Left ventricle myocardium inferior (tissue), 1 donor: Measurements from ENCODE around the gene PSD. TPM values are rescaled to one million over a fixed set of nuclear protein-coding genes. Genes with fewer than 3 reads are reported as not detected.

ENCODE experiments used
- DNase-seq: peaks from one replicate; pipeline ENCODE4 v3.0.0-alpha.2; 2020
- H3K27ac ChIP-seq: fragments of 200-600 bp; replicated peaks from 2 replicates; pipeline ENCODE4 v1.8.0; 2021
- H3K27me3 ChIP-seq: fragments of 200-600 bp; 2 replicates; pipeline ENCODE4 v1.8.0; 2021; ENCODE audit warnings: low read depth
- H3K36me3 ChIP-seq: fragments of 200-600 bp; 2 replicates; pipeline ENCODE4 v1.8.0; 2021
- H3K4me1 ChIP-seq: fragments of 200-600 bp; 2 replicates; pipeline ENCODE4 v1.8.0; 2021
- H3K4me3 ChIP-seq: fragments of 200-600 bp; 2 replicates; pipeline ENCODE4 v1.8.0; 2021; ENCODE audit warnings: mild to moderate bottlenecking, moderate library complexity
- H3K9me3 ChIP-seq: fragments of 200-600 bp; replicated peaks from 2 replicates; pipeline ENCODE4 v1.8.0; 2021
- intact Hi-C: fragments of 100-400 bp; cut with micrococcal nuclease; formaldehyde crosslinking; loops from one replicate; pipeline ENCODE4 v1.11.0; 2022
- total RNA-seq: library from RNA; stranded (reverse); fragmentation: NEBNext Ultra II Directional; extraction: Animal tissue kit (Norgen Biotek cat#: 25700); gene quantifications from one replicate; pipeline ENCODE4 v1.2.1, GENCODE V29; 2021
- TF ChIP-seq, protein P1 (sequence below): fragments of 200-600 bp; IDR thresholded peaks from 2 replicates; pipeline ENCODE4 v1.8.0; 2021; ENCODE audit warnings: antibody characterized with exemption, mild to moderate bottlenecking, borderline replicate concordance
- donor health status: DM: no; HTN: yes; CAD: no; lungs with severe emphysema.

Gene PSD
- total RNA-seq, 1 donor from 2014 or later: 0.93 TPM

DNA sequence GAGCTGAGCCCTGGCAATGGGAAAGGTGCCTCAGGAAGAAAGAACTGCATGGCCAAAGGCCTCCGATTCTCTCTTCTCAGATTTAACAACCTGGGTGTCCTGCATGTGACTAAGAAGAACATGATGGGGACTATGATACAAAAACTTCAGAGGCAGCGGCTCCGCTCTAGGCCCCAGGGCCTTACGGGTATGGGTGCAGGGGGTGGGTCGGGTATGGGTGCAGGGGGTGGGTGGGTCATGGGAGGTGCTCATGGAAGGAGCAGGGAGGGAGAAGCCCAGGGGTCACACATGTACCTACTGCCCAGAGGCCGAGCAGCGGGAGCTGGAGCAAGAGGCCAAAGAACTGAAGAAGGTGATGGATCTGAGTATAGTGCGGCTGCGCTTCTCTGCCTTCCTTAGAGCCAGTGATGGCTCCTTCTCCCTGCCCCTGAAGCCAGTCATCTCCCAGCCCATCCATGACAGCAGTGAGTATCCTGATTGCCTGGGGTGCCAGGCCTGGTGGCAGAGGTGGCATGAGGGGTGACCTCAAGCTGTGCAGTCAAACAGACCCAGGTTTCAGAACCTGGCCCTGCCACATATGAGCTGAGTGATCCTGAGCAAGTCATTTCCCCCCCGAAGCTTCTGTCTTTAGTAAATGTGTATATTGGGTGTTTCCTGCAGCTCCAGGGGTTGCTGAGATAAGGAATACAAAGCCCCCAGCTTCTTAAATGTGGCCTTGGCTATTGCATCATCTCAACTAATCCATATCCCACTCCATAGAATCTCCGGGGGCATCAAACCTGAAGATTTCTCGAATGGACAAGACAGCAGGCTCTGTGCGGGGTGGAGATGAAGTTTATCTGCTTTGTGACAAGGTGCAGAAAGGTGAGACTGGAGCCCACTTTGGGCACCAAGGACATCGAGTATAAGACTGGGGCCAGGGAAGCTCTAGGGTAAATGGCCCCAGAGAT, 21.1 kb downstream of the PSD start:
- intact Hi-C loops: loop anchor here (10.0 kb wide), 2 partner anchors 77 to 187 kb away; no protein-coding TSS in a partner anchor

DNA sequence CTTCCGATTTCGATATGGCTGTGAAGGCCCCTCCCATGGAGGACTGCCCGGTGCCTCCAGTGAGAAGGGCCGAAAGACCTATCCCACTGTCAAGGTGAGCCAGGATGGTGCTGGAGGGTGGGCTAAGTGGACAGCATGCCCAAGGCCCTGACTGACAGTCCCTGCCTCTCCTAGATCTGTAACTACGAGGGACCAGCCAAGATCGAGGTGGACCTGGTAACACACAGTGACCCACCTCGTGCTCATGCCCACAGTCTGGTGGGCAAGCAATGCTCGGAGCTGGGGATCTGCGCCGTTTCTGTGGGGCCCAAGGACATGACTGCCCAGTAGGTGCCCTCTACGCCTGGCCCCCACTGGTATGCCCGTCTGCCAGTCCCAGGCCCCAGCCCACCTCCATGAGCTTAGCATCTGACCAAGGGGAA, 21.8 kb downstream of the PSD start:
- Histone ChIP-seq H3K9me3 (no peaks in the 10 kb centered on the region), H3K4me3 (peak overlapping the region; percentile 72), H3K27me3 (no peaks in the 10 kb centered on the region), H3K4me1 (peaks cover 54% of the 10 kb centered on the region), H3K27ac (no peak overlapping the region), H3K36me3 (peaks cover 23% of the 10 kb centered on the region)
- intact Hi-C loops: loop anchor here (10.0 kb wide), 2 partner anchors 78 to 188 kb away; no protein-coding TSS in a partner anchor
- no peak for DNase-seq
- TF ChIP-seq, protein P1, sequence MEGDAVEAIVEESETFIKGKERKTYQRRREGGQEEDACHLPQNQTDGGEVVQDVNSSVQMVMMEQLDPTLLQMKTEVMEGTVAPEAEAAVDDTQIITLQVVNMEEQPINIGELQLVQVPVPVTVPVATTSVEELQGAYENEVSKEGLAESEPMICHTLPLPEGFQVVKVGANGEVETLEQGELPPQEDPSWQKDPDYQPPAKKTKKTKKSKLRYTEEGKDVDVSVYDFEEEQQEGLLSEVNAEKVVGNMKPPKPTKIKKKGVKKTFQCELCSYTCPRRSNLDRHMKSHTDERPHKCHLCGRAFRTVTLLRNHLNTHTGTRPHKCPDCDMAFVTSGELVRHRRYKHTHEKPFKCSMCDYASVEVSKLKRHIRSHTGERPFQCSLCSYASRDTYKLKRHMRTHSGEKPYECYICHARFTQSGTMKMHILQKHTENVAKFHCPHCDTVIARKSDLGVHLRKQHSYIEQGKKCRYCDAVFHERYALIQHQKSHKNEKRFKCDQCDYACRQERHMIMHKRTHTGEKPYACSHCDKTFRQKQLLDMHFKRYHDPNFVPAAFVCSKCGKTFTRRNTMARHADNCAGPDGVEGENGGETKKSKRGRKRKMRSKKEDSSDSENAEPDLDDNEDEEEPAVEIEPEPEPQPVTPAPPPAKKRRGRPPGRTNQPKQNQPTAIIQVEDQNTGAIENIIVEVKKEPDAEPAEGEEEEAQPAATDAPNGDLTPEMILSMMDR: no peak

More for the DNA sequence above, 21.1 kb downstream of the PSD start:
- Histone ChIP-seq H3K36me3 (peaks cover 29% of the 10 kb centered on the region), H3K27ac (no peak overlapping the region), H3K4me3 (no peak overlapping the region), H3K9me3 (no peaks in the 10 kb centered on the region), H3K27me3 (no peaks in the 10 kb centered on the region), H3K4me1 (peaks cover 54% of the 10 kb centered on the region)
- TF ChIP-seq, protein P1: no peak
- no peak for DNase-seq

DNA sequence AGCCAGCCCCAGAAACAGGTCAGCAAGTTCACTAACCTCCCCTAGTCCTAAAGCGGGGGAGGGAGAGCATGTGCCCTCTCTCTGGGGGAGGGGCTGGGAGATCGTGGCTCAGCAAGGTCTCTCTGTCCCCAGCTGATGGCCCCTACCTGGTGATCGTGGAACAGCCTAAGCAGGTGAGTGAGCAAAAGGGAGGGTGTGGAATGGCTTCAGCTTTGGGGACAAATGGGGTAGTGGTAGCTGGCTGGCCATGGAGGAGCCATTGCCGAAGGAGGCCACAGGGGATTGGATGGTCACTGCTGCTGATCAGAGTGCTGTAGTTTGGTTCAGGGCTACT, 22.3 kb downstream of the PSD start:
- intact Hi-C loops: loop anchor here (10.0 kb wide), 2 partner anchors 79 to 189 kb away; no protein-coding TSS in a partner anchor
- H3K9me3 ChIP-seq: no peaks in the 10 kb centered on the region
- H3K27ac ChIP-seq: peak overlapping the region; percentile 96
- no peak for DNase-seq
- H3K4me3 ChIP-seq: peak overlapping the region; percentile 72
- TF ChIP-seq, protein P1: no peak
- no peaks in the 10 kb centered on the region for H3K27me3 ChIP-seq
- H3K4me1 ChIP-seq: peaks cover 54% of the 10 kb centered on the region
- peaks cover 18% of the 10 kb centered on the region for H3K36me3 ChIP-seq

DNA sequence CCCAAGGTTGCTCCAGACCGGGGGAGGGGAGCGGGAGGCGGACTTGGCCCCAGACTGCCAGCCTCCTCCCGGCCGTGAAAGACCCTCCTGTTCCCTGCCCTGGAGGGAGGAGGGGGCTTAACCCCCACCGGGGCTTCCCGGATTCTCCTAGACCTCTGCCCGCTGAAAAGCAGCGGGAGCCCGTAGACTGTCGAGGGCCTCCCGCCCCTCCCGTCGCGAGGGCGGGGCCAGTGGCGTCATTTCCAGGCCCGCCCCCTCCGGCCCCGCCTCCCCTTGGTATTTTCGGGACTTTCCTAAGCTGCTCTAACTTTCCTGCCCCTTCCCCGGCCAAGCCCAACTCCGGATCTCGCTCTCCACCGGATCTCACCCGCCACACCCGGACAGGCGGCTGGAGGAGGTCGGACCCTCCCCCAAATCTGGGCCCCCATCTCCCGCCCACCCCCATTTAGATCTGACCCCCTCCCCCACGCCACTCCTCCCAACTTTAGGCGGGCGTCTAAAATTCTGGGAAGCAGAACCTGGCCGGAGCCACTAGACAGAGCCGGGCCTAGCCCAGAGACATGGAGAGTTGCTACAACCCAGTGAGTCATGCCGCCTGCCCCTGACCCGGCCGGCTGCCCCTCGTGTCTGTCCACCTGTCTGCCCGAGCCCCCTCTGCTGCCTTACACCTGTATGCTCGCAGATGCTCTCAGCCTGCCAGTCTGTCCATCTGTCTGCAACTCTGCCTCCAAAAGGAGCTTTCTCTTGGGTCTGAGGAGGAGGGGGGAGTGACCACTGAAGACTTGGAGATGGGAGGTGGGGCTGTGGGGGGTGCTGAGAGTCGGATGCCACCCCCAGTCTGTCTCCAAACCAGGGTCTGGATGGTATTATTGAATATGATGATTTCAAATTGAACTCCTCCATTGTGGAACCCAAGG, 22.9 kb downstream of the PSD start, which contains the start of gene NFKB2:
TSS of gene NFKB2 (plus strand) at position 306 of the 917 bp plus-strand sequence. CDS start at position 561, 255 bp downstream.
- intact Hi-C loops: loop anchor here (10.0 kb wide), 2 partner anchors 79 to 189 kb away; no protein-coding TSS in a partner anchor
- H3K4me1 ChIP-seq: peaks cover 54% of the 10 kb centered on the region
- DNase-seq: peak; percentile 89

More for the DNA sequence above, 22.9 kb downstream of the PSD start, which contains the start of gene NFKB2:
- H3K4me3 ChIP-seq: peak within 1 kb of the TSS; percentile 72
- H3K27ac ChIP-seq: peak within 1 kb of the TSS; percentile 96
- H3K9me3 ChIP-seq: no peaks in the 10 kb centered on the region
- TF ChIP-seq, protein P1: no peak
- H3K27me3 ChIP-seq: no peaks in the 10 kb centered on the region
- H3K36me3 ChIP-seq: peaks cover 13% of the 10 kb centered on the region
